Spleen (tissue), 11 donors: ENCODE measurements around the gene APOA1. TPM values are rescaled to one million over a fixed set of nuclear protein-coding genes. Genes with fewer than 3 reads are reported as not detected.

Experiments used
- DNase-seq: peaks from one replicate; pipeline ENCODE4 v3.0.0-alpha.2; 2020
- H3K27ac ChIP-seq, 8 donors: fragments of 200-600 bp; sonication (generic) in 7 of 8; 1 replicate in 4 of 8; 2 replicates in 4 of 8; pipeline versions ENCODE4 v1.5.0 to v1.8.0; 2016 to 2021; ENCODE audit warnings: inconsistent platforms in 4 of 8, mild to moderate bottlenecking in 4 of 8, moderate library complexity in 1 of 8
- H3K27me3 ChIP-seq, 7 donors: fragments of 200-600 bp; sonication (generic) in 6 of 7; replicated peaks in 1 of 7; 1 replicate in 4 of 7; 2 replicates in 3 of 7; pipeline versions ENCODE4 v1.5.0 to v1.8.0; 2016 to 2021; ENCODE audit warnings: inconsistent platforms in 3 of 7, mild to moderate bottlenecking in 1 of 7
- H3K36me3 ChIP-seq, 6 donors: fragments of 200-600 bp; sonication (generic) in 5 of 6; 1 replicate in 4 of 6; 2 replicates in 2 of 6; pipeline versions ENCODE4 v1.5.0 to v1.8.0; 2016 to 2021; ENCODE audit warnings: inconsistent platforms in 2 of 6
- H3K4me1 ChIP-seq, 6 donors: fragments of 200-600 bp; sonication (generic) in 5 of 6; 1 replicate in 3 of 6; 2 replicates in 3 of 6; pipeline versions ENCODE4 v1.5.0 to v1.8.0; 2016 to 2021; ENCODE audit warnings: inconsistent platforms in 3 of 6
- H3K4me3 ChIP-seq, 8 donors: fragments of 200-600 bp; sonication (generic) in 7 of 8; 1 replicate in 4 of 8; 2 replicates in 4 of 8; pipeline versions ENCODE4 v1.5.0 to v1.8.0; 2016 to 2021; ENCODE audit warnings: inconsistent platforms in 4 of 8, mild to moderate bottlenecking in 4 of 8, moderate library complexity in 2 of 8
- H3K9me3 ChIP-seq, 8 donors: fragments of 200-600 bp; sonication (generic) in 7 of 8; 1 replicate in 4 of 8; 2 replicates in 4 of 8; pipeline versions ENCODE4 v1.5.0 to v1.8.0; 2016 to 2021; ENCODE audit warnings: inconsistent platforms in 4 of 8
- POLR2A ChIP-seq, 3 donors: fragments of 450-650 bp; IDR thresholded peaks; one replicate each; pipeline ENCODE4 v1.5.1; 2017; ENCODE audit warnings: antibody characterized with exemption in 3 of 3, mild to moderate bottlenecking in 1 of 3
- POLR2AphosphoS5 ChIP-seq, 3 donors: sonication (generic); formaldehyde crosslinking; IDR thresholded peaks; one replicate each; pipeline ENCODE4 v1.5.1; 2017; ENCODE audit warnings: antibody characterized with exemption in 3 of 3
- WGBS, 5 donors: extraction: QIAGEN DNeasy Blood & Tissue Kit in 3 of 5; methylation state at CpG; one replicate each; pipeline versions ENCODE4 v1.1.5 to v1.1.7; 2013 to 2018; 5-methylcytosine and 5-hydroxymethylcytosine counted together
- intact Hi-C: fragments of 100-400 bp; cut with DNase I; formaldehyde crosslinking; loops from one replicate; pipeline ENCODE4 v1.15.0; 2023; ENCODE audit warnings: low total_unique reads
- polyA plus RNA-seq, 3 donors: library from polyadenylated mRNA; stranded (reverse); fragments of 200-250 nt; gene quantifications; one replicate each; pipeline ENCODE4 v1.2.1, GENCODE V29; 2013
- total RNA-seq, 7 donors: library from RNA; depleted of rRNA in 3 of 7; stranded (reverse); fragments of >200 nt in 3 of 7; fragmentation: NEBNext Ultra II Directional in 4 of 7; extraction: Animal tissue kit (Norgen Biotek cat#: 25700) in 4 of 7; gene quantifications; one replicate each; pipeline versions ENCODE4 v1.1.0 to v1.2.1, GENCODE V29; 2016 to 2021
- TF ChIP-seq, protein P1 (sequence below), 11 experiments: fragments of 200-600 bp in 7 of 11; fragments of 450-650 bp in 4 of 11; sonication (generic) in 4 of 11; IDR thresholded peaks in 8 of 11; conservative IDR thresholded peaks in 3 of 11; 1 replicate in 7 of 11; 2 replicates in 4 of 11; pipeline versions ENCODE4 v1.4.0 to v1.8.0; 2016 to 2021; ENCODE audit warnings: antibody characterized with exemption in 11 of 11, inconsistent platforms in 4 of 11, mild to moderate bottlenecking in 1 of 11
- donor health status: healthy with polysubstance abuse.
- donor health status: DM: no; HTN: no; CAD: no; lungs with moderate emphysema.
- donor health status: DM: no; HTN: no; CAD: no.
- donor health status: Bipolar disorder and iron deficiency.
- donor health status: healthy.
- donor health status: DM: no; HTN: no; CAD: no.
- donor health status: DM: yes; HTN: yes; CAD: no.

The APOA1 gene
- total and polyA plus RNA-seq, 10 donors, result 0.44 to 3.3 (median 1.5) TPM; not detected in 2

DNA sequence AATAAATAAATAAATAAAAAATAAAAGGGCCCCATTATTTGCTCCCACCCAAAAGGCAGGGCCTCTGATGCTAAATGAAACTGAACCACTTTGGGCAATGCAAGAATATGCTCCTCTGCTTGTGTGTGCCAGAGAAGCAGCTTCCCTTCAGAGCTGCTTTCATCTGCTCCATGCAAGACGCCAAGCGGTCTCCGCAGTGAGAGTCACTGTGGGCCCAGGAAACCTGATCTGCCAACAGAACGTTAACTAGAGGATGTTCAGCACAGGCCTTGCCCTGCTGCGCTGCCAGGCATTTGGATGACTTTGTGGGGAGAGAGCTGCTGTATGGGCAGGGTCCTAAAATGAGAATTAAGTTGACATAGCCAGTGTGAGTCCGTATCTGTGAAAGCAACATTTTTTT, 43.7 kb upstream of the APOA1 start:
- WGBS, 5 donors, result 86 to 93% (median 90%) methylated on average over 6 of the region's 6 CpGs
- intact Hi-C loops, result loop anchor here (5.0 kb wide), 1 partner anchor 226 kb away; no protein-coding TSS in a partner anchor
- no peak for DNase-seq
- H3K4me3 ChIP-seq, result no peak overlapping the region
- H3K9me3 ChIP-seq, result no peaks in the 10 kb centered on the region
- H3K27me3 ChIP-seq, result no peaks in the 10 kb centered on the region
- no peak overlapping the region for H3K27ac ChIP-seq
- H3K36me3 ChIP-seq, result peaks cover 0 to 28% (median 7%) of the 10 kb centered on the region in 6 donors
- peaks cover 0 to 17% (median 3%) of the 10 kb centered on the region in 6 donors for H3K4me1 ChIP-seq
- TF ChIP-seq POLR2A (IDR thresholded peaks at IDR 0.05) (no peak), POLR2AphosphoS5 (IDR thresholded peaks at IDR 0.05) (no peak)
- TF ChIP-seq, protein P1, sequence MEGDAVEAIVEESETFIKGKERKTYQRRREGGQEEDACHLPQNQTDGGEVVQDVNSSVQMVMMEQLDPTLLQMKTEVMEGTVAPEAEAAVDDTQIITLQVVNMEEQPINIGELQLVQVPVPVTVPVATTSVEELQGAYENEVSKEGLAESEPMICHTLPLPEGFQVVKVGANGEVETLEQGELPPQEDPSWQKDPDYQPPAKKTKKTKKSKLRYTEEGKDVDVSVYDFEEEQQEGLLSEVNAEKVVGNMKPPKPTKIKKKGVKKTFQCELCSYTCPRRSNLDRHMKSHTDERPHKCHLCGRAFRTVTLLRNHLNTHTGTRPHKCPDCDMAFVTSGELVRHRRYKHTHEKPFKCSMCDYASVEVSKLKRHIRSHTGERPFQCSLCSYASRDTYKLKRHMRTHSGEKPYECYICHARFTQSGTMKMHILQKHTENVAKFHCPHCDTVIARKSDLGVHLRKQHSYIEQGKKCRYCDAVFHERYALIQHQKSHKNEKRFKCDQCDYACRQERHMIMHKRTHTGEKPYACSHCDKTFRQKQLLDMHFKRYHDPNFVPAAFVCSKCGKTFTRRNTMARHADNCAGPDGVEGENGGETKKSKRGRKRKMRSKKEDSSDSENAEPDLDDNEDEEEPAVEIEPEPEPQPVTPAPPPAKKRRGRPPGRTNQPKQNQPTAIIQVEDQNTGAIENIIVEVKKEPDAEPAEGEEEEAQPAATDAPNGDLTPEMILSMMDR (IDR thresholded peaks at IDR 0.05 in 8 of 11, conservative IDR thresholded peaks at IDR 0.05 in 3 of 11), result no peak

DNA sequence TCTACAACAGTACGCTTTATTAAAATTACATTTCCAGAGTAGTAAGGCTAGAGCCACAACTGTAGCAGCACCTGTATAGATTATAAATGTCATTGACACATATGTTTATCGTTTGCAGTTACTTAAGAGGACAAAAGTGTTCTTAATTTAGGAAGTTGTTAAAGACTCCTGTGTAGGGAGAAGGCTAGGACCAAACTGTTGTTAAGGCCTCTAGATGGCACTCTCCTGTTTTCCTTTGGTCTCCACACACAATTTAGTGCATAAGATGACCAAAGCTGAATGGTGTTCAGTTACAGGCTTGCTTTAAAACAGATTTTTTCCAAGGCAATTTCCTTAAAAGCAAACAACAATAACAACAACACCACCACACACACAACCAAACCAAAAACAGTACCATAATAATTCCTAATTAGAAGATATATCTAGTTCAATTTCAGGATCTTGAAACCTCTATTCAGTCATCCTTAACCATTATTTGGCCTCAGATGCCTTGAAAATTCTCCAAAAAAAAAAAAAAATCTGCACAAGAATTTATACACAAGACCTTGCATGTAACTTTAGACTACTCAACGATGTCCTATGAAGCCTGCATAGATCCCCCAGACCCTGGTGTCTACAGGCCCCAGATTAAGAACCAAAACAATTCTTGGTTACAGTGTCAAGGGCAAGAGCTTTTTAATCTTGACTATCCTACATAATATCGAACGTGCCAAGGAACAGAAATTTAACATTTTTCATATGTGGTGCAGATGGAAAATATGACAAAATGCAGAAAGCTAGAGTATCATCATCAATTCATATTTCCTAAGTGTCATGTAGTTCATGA, 42.6 kb upstream of the APOA1 start:
- no peak for DNase-seq
- H3K4me3 ChIP-seq, result no peak overlapping the region
- 60 to 65% (median 62%) methylated on average over 5 of the region's 5 CpGs for WGBS, 5 donors
- H3K27ac ChIP-seq, result no peak overlapping the region
- H3K27me3 ChIP-seq, result no peaks in the 10 kb centered on the region
- TF ChIP-seq POLR2A (IDR thresholded peaks at IDR 0.05) (no peak), POLR2AphosphoS5 (IDR thresholded peaks at IDR 0.05) (no peak)
- TF ChIP-seq, protein P1 (IDR thresholded peaks at IDR 0.05 in 8 of 11, conservative IDR thresholded peaks at IDR 0.05 in 3 of 11), result peak in 10 of 11 experiments; percentile 18 to 81 (median 65)
- intact Hi-C loops, result loop anchor here (5.0 to 10.0 kb wide), 2 partner anchors 227 to 345 kb away; no protein-coding TSS in a partner anchor
- H3K36me3 ChIP-seq, result peaks cover 0 to 40% (median 18%) of the 10 kb centered on the region in 6 donors
- peaks cover 0 to 17% (median 3%) of the 10 kb centered on the region in 6 donors for H3K4me1 ChIP-seq
- no peaks in the 10 kb centered on the region for H3K9me3 ChIP-seq

DNA sequence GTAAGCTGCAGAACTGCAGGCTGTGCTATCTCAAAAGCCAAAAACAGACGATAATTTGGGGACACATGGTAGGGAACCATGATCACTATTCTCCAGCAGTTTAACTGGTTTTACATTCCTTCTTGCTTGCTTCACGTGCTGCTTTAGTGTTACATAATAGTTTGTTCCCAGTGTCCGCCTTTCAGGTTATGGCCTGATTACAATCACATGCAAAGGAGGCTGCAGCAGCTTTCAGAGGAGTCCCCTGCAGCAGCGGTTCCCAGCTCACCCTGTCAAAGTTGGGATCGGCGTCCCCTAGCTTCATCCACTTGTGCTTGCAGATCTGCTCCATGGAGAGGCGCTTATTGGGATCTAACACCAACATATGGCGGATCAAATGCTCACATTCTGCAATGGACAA, 39.2 kb upstream of the APOA1 start:
- H3K4me3 ChIP-seq, result no peak overlapping the region
- H3K9me3 ChIP-seq, result no peaks in the 10 kb centered on the region
- peaks cover 0 to 20% (median 3%) of the 10 kb centered on the region in 6 donors for H3K4me1 ChIP-seq
- 82 to 94% (median 87%) methylated on average over 8 of the region's 8 CpGs for WGBS, 5 donors
- H3K36me3 ChIP-seq, result peaks cover 0 to 65% (median 47%) of the 10 kb centered on the region in 6 donors
- intact Hi-C loops, result loop anchor here (10.0 kb wide), 1 partner anchor 348 kb away; no protein-coding TSS in a partner anchor
- TF ChIP-seq POLR2AphosphoS5 (IDR thresholded peaks at IDR 0.05) (no peak), POLR2A (IDR thresholded peaks at IDR 0.05) (no peak)
- DNase-seq, result no peak
- H3K27ac ChIP-seq, result no peak overlapping the region
- no peaks in the 10 kb centered on the region for H3K27me3 ChIP-seq

DNA sequence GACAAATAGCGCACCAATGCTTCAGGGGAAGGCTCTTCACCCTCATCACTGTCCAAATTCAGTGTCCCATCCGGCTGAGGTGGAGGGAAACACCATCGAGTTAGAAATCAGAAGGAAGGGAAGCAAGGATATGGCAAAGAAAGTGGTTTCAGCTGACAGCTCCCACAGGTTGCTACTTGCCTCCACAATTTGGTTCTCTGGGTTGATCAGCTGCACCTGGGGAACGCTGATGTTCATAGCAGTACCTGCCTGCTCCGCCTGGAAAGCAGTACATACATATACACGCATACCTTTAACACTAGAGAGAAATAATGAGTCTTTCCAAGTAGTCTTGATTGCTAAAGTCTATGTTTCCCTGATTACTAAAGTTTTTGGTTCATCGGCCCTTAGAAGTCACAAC, 37.8 kb upstream of the APOA1 start:
- Histone ChIP-seq H3K4me3 (no peak overlapping the region), H3K9me3 (no peaks in the 10 kb centered on the region), H3K4me1 (peaks cover 0 to 27% (median 11%) of the 10 kb centered on the region in 6 donors), H3K27ac (no peak overlapping the region), H3K27me3 (no peaks in the 10 kb centered on the region), H3K36me3 (peaks cover 0 to 71% (median 58%) of the 10 kb centered on the region in 6 donors)
- 94 to 97% (median 97%) methylated on average over 7 of the region's 7 CpGs for WGBS, 5 donors
- TF ChIP-seq POLR2A (IDR thresholded peaks at IDR 0.05), result no peak
- no peak for TF ChIP-seq POLR2AphosphoS5 (IDR thresholded peaks at IDR 0.05)
- TF ChIP-seq, protein P1 (IDR thresholded peaks at IDR 0.05 in 8 of 11, conservative IDR thresholded peaks at IDR 0.05 in 3 of 11), result no peak
- intact Hi-C loops, result loop anchor here (10.0 kb wide), 1 partner anchor 350 kb away; no protein-coding TSS in a partner anchor
- DNase-seq, result no peak
